Vagina (tissue), 2 donors: ENCODE results near the gene NECTIN2.

Experiments
- CTCF ChIP-seq, 3 experiments: fragments of 450-650 bp in 2 of 3; fragments of 200-600 bp in 1 of 3; sonication (generic) in 1 of 3; IDR thresholded peaks; one replicate each; pipeline ENCODE4 v1.5.1; 2017 to 2019; ENCODE audit warnings: antibody characterized with exemption in 3 of 3, mild to moderate bottlenecking in 2 of 3, moderate library complexity in 2 of 3
- POLR2A ChIP-seq, 2 donors: fragments of 450-650 bp; IDR thresholded peaks; one replicate each; pipeline ENCODE4 v1.6.1; 2017; ENCODE audit warnings: antibody characterized with exemption in 2 of 2, mild to moderate bottlenecking in 2 of 2, moderate library complexity in 2 of 2
- POLR2AphosphoS5 ChIP-seq, 2 donors: sonication (generic); formaldehyde crosslinking; IDR thresholded peaks; one replicate each; pipeline ENCODE4 v1.9.0; 2017; ENCODE audit warnings: antibody characterized with exemption in 2 of 2, mild to moderate bottlenecking in 2 of 2, low read depth in 1 of 2; ENCODE audit not compliant: insufficient read depth in 1 of 2

GRCh38 chr19:44865196-44865767 lies 19.2 kb downstream of the NECTIN2 start:
- TF ChIP-seq POLR2AphosphoS5 (IDR thresholded peaks at IDR 0.05; ENCODE audit: insufficient read depth in 1 of 2, low read depth in 1 of 2): no peak
- TF ChIP-seq CTCF (IDR thresholded peaks at IDR 0.05): no peak
- TF ChIP-seq POLR2A (IDR thresholded peaks at IDR 0.05): no peak
